Measurements from ENCODE around the gene ATP1A3. TPM values are rescaled to one million over a fixed set of nuclear protein-coding genes. Genes with fewer than 3 reads are reported as not detected.

ATP1A3 gene
- total RNA-seq, 4 donors from 2014 or later = 0.13 TPM; not detected in 3

DNA sequence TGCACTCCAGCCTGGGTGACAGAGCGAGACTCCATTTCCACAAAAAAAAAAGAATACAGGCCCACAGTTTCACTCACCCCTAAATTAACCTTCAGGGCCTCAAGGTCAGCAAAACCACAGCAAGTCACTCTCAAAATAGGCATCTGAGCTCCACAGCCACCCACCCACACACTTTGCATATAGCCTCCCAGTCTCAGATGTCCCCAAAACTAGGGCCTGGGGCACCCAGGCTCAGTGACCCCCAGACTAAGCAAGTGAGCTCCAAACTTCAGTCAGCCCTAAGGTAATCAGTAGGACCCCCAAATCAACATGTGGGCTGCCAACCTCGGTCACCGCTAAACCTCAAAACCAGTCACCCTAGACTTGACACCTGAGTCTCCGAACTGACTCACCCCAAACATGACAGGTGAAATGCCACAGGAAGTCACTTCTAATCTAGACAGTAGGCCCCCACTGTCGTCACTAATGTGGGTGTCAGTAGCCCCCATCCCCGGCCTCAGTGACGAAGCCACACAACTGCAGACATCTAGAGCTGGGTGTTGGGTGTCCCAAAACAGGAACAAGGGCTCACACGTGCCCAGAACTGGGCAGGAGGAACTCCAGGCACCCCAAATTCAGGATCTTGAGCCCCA, 48.8 kb downstream of the ATP1A3 start:
- peak in 1 of 2 donors; percentile 31 for DNase-seq
- intact Hi-C loops (cut with DNase I) = no loop called here
- H3K4me1 ChIP-seq = peaks cover 5 to 9% of the 10 kb centered on the region in 2 donors

DNA sequence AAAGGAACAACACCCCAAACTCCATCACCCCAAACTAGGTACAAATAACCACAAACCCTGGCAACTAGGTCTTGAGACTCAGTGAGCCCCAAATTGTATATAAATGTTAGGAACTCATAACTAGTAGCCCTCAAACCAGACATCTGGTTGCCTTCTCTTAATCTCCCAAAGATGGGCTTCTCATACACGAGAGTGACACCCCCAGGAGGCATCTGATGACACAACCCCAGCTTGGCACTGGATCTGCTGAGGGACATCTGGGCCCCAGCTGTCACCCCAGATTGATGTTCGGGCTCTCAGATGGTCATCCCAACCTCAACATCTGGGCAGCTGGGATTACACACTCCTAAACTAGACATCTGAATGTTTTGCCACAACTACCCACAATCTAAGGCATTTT, 49.7 kb downstream of the ATP1A3 start:
- no peak overlapping the region for H3K27ac ChIP-seq
- DNase-seq = no peak
- H3K27me3 ChIP-seq = peaks cover 18% of the 10 kb centered on the region

More for the DNA sequence above, 48.8 kb downstream of the ATP1A3 start:
- no peak overlapping the region for H3K4me3 ChIP-seq (replicated peaks in 1 of 3)
- peaks cover 11% of the 10 kb centered on the region for H3K27me3 ChIP-seq
- no peak overlapping the region for H3K27ac ChIP-seq
- WGBS, 2 donors = 87 to 88% methylated on average over 8 of the region's 8 CpGs
- H3K36me3 ChIP-seq = no peaks in the 10 kb centered on the region
- no peaks in the 10 kb centered on the region for H3K9me3 ChIP-seq
- no peak for TF ChIP-seq POLR2A (IDR thresholded peaks at IDR 0.05)
- TF ChIP-seq, protein P1, sequence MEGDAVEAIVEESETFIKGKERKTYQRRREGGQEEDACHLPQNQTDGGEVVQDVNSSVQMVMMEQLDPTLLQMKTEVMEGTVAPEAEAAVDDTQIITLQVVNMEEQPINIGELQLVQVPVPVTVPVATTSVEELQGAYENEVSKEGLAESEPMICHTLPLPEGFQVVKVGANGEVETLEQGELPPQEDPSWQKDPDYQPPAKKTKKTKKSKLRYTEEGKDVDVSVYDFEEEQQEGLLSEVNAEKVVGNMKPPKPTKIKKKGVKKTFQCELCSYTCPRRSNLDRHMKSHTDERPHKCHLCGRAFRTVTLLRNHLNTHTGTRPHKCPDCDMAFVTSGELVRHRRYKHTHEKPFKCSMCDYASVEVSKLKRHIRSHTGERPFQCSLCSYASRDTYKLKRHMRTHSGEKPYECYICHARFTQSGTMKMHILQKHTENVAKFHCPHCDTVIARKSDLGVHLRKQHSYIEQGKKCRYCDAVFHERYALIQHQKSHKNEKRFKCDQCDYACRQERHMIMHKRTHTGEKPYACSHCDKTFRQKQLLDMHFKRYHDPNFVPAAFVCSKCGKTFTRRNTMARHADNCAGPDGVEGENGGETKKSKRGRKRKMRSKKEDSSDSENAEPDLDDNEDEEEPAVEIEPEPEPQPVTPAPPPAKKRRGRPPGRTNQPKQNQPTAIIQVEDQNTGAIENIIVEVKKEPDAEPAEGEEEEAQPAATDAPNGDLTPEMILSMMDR (IDR thresholded peaks at IDR 0.05) = no peak

DNA sequence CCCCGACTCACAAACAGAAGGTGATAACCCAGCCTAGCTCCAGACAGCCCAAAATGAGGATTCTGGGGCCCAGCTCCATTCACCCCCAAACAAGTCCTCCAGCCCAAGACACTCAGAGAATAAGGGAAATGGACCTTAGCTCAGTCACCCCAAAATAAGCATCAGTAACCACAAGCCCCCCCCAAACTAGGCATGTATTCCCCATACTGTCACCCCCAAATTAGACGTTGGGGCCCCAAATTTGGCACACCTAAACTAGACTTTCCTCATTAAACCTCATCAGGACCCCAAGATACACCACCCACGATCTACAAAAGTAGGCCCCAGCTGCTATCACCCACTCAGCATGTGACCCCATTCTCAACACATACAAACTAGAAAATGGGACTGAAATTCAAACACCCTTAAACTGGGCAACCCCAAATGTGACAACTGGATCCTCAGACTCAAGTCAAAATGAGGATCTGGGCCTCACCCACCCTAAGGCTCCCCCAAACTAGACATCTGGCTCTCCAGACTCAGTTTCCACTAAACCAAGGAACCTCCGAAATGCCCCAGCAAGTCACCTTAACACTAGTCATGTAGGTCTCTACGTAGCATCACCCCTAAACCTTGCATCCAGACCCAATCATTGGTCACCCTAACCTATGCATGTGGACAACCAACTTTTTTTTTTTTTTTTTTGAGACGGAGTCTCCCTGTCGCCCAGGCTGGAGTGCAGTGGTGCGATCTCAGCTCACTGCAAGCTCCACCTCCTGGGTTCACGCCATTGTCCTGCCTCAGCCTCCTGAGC, 52.4 kb downstream of the ATP1A3 start:
- TF ChIP-seq, protein P1 (IDR thresholded peaks at IDR 0.05) = no peak
- TF ChIP-seq POLR2A (IDR thresholded peaks at IDR 0.05) = no peak
- no peaks in the 10 kb centered on the region for H3K36me3 ChIP-seq
- intact Hi-C loops (cut with DNase I) = no loop called here
- peaks cover 18% of the 10 kb centered on the region for H3K27me3 ChIP-seq
- H3K27ac ChIP-seq = no peak overlapping the region
- peaks cover 9 to 15% of the 10 kb centered on the region in 2 donors for H3K4me1 ChIP-seq
- 85 to 86% methylated on average over 9 of the region's 9 CpGs for WGBS, 2 donors
- no peaks in the 10 kb centered on the region for H3K9me3 ChIP-seq
- DNase-seq = no peak
- no peak overlapping the region for H3K4me3 ChIP-seq (replicated peaks in 1 of 3)

More for the DNA sequence above, 49.7 kb downstream of the ATP1A3 start:
- H3K36me3 ChIP-seq = no peaks in the 10 kb centered on the region
- H3K4me1 ChIP-seq = peaks cover 9 to 15% of the 10 kb centered on the region in 2 donors
- 65 to 76% methylated on average over 2 of the region's 2 CpGs for WGBS, 2 donors
- TF ChIP-seq, protein P1 (IDR thresholded peaks at IDR 0.05) = no peak
- TF ChIP-seq POLR2A (IDR thresholded peaks at IDR 0.05) = no peak
- intact Hi-C loops (cut with DNase I) = no loop called here
- no peak overlapping the region for H3K4me3 ChIP-seq (replicated peaks in 1 of 3)
- H3K9me3 ChIP-seq = no peaks in the 10 kb centered on the region

DNA sequence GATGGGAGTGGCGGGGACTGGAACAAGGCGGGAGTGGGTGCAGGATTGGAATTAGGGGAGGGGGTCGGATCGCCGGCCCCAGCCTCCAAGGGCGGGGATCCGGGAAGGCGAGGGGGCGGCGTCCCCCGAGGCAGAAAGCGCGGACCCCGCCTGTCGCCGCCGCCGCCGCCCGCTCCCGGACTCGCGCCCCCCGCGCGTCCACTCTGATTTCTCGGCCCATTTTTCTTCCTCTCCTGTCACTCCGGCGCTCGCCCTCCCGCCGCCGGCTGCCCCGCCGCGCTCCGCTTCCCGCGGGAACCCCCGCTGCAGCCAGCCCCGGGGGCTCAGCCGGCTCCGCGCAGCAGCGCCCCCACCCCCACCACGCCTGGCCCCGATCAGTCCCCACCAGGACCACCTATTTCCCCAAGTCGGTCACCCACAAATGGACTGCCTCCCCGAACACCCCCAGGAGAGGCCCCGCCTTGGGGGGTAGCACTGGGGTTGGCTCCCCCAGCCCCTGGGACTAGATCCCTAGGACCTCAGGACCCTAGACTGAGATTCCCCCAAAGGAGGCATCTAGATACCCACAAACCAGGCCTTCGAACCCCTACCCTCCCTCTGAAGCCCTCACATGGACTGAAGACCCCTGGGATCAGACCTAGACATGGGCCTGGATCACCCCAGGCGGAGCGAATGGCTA, 53.2 kb downstream of the ATP1A3 start:
- H3K27me3 ChIP-seq = peaks cover 22% of the 10 kb centered on the region
- intact Hi-C loops (cut with DNase I) = no loop called here
- H3K36me3 ChIP-seq = no peaks in the 10 kb centered on the region
- no peaks in the 10 kb centered on the region for H3K9me3 ChIP-seq
- no peak for DNase-seq
- H3K4me1 ChIP-seq = peaks cover 9 to 15% of the 10 kb centered on the region in 2 donors
- TF ChIP-seq, protein P1 (IDR thresholded peaks at IDR 0.05) = no peak
- no peak for TF ChIP-seq POLR2A (IDR thresholded peaks at IDR 0.05)
- no peak overlapping the region for H3K27ac ChIP-seq
- 9 to 13% methylated on average over 20 to 25 of the region's 53 CpGs for WGBS, 2 donors
- peak overlapping the region in 1 of 3 donors; percentile 28 for H3K4me3 ChIP-seq (replicated peaks in 1 of 3)

Data from thyroid gland (tissue), 4 donors.